Effector memory CD4-positive, alpha-beta T cell (primary cell): ENCODE results near the gene TMEM164.

Source experiments
- DNase-seq, 3 donors: peaks; one replicate each; pipeline ENCODE4 v3.0.0-alpha.2; 2020
- H3K27ac ChIP-seq: 2 replicates; pipeline ENCODE4 v1.7.0; 2013; ENCODE audit warnings: mild to moderate bottlenecking, low read length, moderate library complexity; ENCODE audit not compliant: insufficient read depth, poor library complexity, severe bottlenecking
- H3K27me3 ChIP-seq: replicated peaks from 2 replicates; pipeline ENCODE4 v1.7.0; 2013; ENCODE audit warnings: mild to moderate bottlenecking, low read length; ENCODE audit not compliant: insufficient read depth, control insufficient read depth, poor library complexity, severe bottlenecking
- H3K36me3 ChIP-seq: 2 replicates; pipeline ENCODE4 v1.7.0; 2013; ENCODE audit warnings: mild to moderate bottlenecking, low read length, moderate library complexity; ENCODE audit not compliant: control insufficient read depth, insufficient read depth
- H3K4me1 ChIP-seq: 2 replicates; pipeline ENCODE4 v1.7.0; 2013; ENCODE audit warnings: low read length, mild to moderate bottlenecking; ENCODE audit not compliant: control insufficient read depth, insufficient read depth, poor library complexity, severe bottlenecking
- H3K4me3 ChIP-seq: 2 replicates; pipeline ENCODE4 v1.7.0; 2013; ENCODE audit warnings: low read length, low read depth, mild to moderate bottlenecking; ENCODE audit not compliant: insufficient read depth, poor library complexity, severe bottlenecking
- H3K9me3 ChIP-seq: 2 replicates; pipeline ENCODE4 v1.7.0; 2013; ENCODE audit warnings: mild to moderate bottlenecking, low read length, moderate library complexity; ENCODE audit not compliant: control insufficient read depth

Gene TMEM164

DNA sequence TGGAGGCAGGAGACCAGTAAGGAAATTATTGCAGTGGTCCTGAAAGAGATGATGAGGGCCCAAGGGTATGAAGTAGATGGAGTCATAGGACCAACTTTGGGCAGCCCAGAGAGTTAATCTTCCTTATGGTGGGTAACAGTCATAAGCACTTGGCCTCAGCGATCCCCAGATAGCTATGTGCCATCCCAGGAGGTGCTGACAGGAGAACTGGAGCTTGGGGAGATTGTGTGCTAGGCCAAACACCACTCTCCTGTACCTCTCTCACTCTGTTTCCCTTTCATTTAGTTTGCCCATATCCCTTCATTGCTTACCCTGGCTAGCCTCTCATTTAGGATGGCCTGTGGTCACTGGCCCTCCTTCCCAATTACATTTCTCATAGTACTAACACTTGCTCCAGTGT, 60.0 kb downstream of the TMEM164 start:
- no peaks in the 10 kb centered on the region for H3K4me1 ChIP-seq
- no peaks in the 10 kb centered on the region for H3K27me3 ChIP-seq
- no peak for DNase-seq
- no peaks in the 10 kb centered on the region for H3K9me3 ChIP-seq
- H3K27ac ChIP-seq, result no peak overlapping the region
- no peaks in the 10 kb centered on the region for H3K36me3 ChIP-seq
- H3K4me3 ChIP-seq, result no peak overlapping the region

DNA sequence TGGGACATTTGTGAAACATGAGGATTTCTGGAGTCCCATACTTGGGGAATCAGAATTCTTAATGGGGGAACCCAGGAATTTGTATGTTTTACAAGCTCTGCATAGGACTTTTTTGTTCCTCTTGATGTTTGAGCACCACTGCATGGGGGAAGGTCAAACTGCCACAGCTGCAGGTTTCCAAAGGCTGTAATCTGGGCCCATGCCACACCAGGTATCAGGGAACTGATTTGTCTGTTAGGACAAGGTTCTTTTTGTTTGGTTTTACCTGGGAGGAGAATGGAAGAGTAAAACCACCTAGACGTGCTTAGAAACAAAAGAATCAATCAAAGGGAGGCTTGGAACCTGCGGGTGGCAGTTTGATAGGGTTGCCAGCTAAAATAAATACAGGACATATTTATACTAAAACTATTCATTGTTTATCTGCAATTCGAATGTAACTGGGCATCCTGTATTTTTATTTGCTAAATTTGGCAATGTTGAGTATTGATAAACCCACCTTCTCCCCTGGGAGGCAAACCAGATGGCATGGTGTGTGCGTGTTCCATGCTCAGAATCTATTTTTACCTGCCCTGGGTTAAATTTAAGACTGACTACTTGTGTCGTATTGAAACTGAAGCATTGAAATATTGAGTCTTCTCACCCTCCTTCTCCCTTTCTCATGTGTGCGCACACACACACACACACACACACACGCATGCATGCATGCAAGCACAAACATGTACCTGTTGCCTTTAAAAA, 63.7 kb downstream of the TMEM164 start:
- H3K27me3 ChIP-seq, result no peaks in the 10 kb centered on the region
- H3K36me3 ChIP-seq, result no peaks in the 10 kb centered on the region
- no peaks in the 10 kb centered on the region for H3K4me1 ChIP-seq

GRCh38 chrX:110070970-110071369, 68.1 kb downstream of the TMEM164 start:
- no peaks in the 10 kb centered on the region for H3K27me3 ChIP-seq

More for the DNA sequence above, 63.7 kb downstream of the TMEM164 start:
- Histone ChIP-seq H3K27ac (no peak overlapping the region), H3K9me3 (no peaks in the 10 kb centered on the region), H3K4me3 (no peak overlapping the region)
- DNase-seq, result no peak

DNA sequence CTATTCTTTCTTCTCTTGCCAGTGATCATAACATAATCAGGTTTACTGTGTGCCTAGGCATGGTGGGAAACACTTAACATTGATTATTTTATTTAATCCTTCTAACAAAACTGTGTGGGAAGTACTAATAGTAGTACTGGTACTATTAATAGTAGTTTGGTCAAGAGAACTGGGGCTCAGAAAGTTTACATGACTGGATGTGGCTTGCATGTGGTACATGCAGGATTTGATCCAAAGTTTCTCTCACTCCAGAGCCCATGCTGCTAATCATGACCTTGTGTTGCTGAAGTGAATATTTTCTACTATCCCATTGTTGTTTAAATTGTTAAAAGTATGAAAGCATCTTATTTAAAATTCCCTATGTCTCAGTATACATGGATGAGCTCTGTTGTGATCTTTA, 78.4 kb downstream of the TMEM164 start:
- Histone ChIP-seq H3K36me3 (no peaks in the 10 kb centered on the region), H3K27ac (no peak overlapping the region), H3K4me1 (no peaks in the 10 kb centered on the region), H3K4me3 (no peak overlapping the region), H3K27me3 (no peaks in the 10 kb centered on the region), H3K9me3 (no peaks in the 10 kb centered on the region)
- DNase-seq, result no peak

More at GRCh38 chrX:110070970-110071369, 68.1 kb downstream of the TMEM164 start:
- H3K4me1 ChIP-seq, result no peaks in the 10 kb centered on the region
- no peak overlapping the region for H3K27ac ChIP-seq
- no peaks in the 10 kb centered on the region for H3K9me3 ChIP-seq
- H3K36me3 ChIP-seq, result peaks cover 3% of the 10 kb centered on the region
- DNase-seq, result no peak
- no peak overlapping the region for H3K4me3 ChIP-seq

DNA sequence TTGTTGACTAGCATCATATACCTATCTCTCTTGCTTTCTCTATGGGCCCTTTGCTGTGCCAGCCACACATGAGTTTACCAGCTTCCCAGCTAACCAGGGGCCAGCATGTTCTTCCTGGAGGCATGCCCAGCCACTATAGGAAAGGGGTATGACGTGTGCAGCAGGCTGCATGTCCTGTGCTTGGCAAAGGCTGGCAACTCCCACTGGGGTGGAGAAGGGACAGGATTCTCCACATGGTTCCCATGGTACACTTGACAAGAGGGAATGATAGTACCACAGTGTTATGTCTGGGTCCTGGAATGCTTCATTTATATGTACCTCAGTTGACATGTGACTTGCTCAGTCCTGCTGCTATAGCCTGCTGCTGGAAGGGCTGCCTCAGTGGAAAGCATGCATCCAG, 78.8 kb downstream of the TMEM164 start:
- Histone ChIP-seq H3K27me3 (no peaks in the 10 kb centered on the region), H3K4me3 (no peak overlapping the region), H3K36me3 (no peaks in the 10 kb centered on the region), H3K9me3 (no peaks in the 10 kb centered on the region), H3K4me1 (no peaks in the 10 kb centered on the region), H3K27ac (no peak overlapping the region)
- no peak for DNase-seq

DNA sequence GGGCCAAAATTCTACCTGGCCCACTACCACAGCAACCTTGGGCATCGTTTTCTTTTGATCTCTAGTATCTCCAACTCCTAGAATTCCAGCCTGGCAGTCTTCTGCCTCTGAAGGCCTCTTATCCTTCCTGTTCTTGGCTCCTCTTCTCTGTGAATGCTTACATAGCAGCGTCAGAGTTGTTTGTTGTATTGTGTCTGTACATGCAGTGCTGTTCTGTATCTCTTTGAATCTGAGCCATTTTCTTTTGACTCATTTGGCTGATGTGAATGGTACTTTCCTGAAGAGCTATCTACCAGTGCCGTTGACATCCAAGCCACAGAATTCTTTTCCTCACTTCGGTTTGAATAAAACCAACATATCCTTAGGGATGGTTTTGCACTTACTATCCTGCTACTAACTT, 79.2 kb downstream of the TMEM164 start:
- Histone ChIP-seq H3K4me3 (no peak overlapping the region), H3K27ac (no peak overlapping the region), H3K36me3 (no peaks in the 10 kb centered on the region), H3K27me3 (no peaks in the 10 kb centered on the region), H3K4me1 (no peaks in the 10 kb centered on the region), H3K9me3 (no peaks in the 10 kb centered on the region)
- no peak for DNase-seq

DNA sequence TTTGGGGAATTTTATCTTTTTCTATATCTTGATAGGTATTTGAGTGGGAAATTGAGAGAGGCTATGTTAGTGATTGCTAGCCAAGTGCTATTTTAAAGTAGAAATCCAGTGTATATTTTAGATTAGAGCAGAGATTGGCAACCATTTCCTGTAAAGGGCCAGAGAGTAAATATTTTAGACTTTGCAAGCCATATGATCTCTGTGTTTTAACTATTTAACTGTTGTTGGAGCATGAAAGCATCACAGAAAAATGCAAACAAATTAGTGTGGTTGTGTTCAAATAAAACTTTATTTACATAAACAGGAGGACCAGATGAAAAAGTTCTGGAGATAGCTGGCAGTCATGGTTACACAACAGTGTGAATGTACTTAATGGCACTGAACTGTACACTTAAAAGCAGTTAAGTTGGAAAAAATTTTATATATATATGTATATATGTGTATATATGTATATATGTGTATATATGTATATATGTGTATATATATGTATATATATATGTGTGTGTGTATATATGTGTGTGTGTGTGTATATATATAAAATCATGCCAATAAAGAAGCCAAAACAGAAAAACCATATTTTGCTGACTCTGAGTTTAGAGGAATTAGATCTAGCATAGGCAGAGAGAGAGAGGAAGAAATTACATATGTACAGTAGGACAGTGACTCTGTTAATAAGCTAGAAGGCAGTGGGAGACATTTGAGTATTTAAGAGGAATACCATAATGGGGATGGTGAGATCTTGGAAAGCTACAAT, 83.4 kb downstream of the TMEM164 start:
- H3K27ac ChIP-seq, result no peak overlapping the region

GRCh38 chrX:110086916-110087484, 84.1 kb downstream of the TMEM164 start:
- H3K27me3 ChIP-seq, result no peaks in the 10 kb centered on the region
- no peaks in the 10 kb centered on the region for H3K4me1 ChIP-seq
- H3K9me3 ChIP-seq, result no peaks in the 10 kb centered on the region
- no peak overlapping the region for H3K27ac ChIP-seq
- no peak for DNase-seq
- H3K36me3 ChIP-seq, result no peaks in the 10 kb centered on the region
- H3K4me3 ChIP-seq, result no peak overlapping the region

More for the DNA sequence above, 83.4 kb downstream of the TMEM164 start:
- Histone ChIP-seq H3K36me3 (no peaks in the 10 kb centered on the region), H3K27me3 (no peaks in the 10 kb centered on the region), H3K9me3 (no peaks in the 10 kb centered on the region), H3K4me3 (no peak overlapping the region), H3K4me1 (no peaks in the 10 kb centered on the region)
- DNase-seq, result no peak

DNA sequence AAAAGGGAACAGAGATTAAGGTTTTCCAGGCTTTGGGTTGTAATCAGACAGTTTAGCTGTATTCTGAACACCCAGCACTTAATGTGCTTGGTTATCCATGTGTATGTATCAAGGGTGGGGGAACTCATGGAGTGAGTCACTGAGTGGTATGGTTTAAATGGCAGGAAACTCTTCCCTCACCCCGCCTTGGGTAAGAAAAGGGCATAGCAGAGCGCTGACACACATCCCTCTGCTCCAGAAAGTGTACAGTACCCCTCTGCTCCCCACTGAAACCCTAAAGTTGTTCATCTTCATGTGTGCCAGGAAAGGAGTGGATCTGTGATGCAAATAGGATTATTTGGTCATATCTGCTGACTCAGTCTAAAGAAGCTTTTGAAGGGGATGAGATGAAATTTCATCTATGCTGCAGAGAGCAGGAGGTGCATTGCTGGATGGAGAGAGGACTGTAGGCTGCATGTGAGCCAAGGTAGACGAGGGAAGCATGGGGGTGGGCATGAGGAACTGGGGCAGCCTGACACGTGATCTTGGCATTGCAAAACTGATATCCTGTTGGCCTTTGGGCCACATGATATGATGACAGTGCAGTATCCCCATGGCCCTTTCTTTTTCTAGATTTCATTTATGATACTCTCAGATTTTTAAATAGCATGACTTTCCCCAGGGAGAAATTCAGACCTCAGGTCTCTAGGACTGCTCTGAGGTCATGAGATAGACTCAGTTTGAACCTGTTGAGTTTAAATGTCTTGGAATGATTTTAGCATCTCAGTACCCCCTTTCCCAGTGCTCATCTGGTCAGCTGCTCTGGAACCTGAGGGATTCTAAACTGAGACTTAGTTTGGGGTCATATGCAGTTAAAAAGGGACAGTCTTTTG, 84.8 kb downstream of the TMEM164 start:
- no peaks in the 10 kb centered on the region for H3K27me3 ChIP-seq
- no peaks in the 10 kb centered on the region for H3K36me3 ChIP-seq
- H3K27ac ChIP-seq, result no peak overlapping the region
- no peak overlapping the region for H3K4me3 ChIP-seq
- H3K9me3 ChIP-seq, result no peaks in the 10 kb centered on the region
- no peak for DNase-seq
- H3K4me1 ChIP-seq, result no peaks in the 10 kb centered on the region
